Endothelial cell of umbilical vein (primary cell): ENCODE results near the gene GPR82. TPM values are rescaled to one million over a fixed set of nuclear protein-coding genes. Genes with fewer than 3 reads are reported as not detected.

Source experiments
- BruUV-seq: library from RNA; stranded (reverse); fragments of 400-500 nt; replicated peaks from 2 replicates; lab custom pipeline; 2021; lab: Mats Ljungman, UMichigan
- CTCF ChIA-PET: fragments of 300-600, 350-600 bp; sonication (Branson Sonifier 250); formaldehyde crosslinking; loops from one replicate; lab custom pipeline; 2021; ENCODE audit warnings: antibody characterized with exemption, inconsistent platforms; lab: Charles Lee
- POLR2A ChIA-PET: fragments of 300-600, 350-600 bp; sonication (Branson Sonifier 250); formaldehyde crosslinking; loops from one replicate; lab custom pipeline; 2021; ENCODE audit warnings: antibody characterized with exemption, inconsistent platforms; lab: Charles Lee
- DNase-seq: peaks from one replicate; pipeline ENCODE4 v3.0.0-alpha.2; 2011; ENCODE audit warnings: low read depth, low spot score
- FAIRE-seq: peaks from 2 replicates; lab custom pipeline; 2011; peaks lifted over from hg19 to GRCh38; lab: Jason Lieb, UNC
- H2AFZ ChIP-seq: 2 replicates; pipeline ENCODE4 v1.6.0; 2012; ENCODE audit warnings: low read depth, low read length, control low read depth, inconsistent platforms
- H3K27ac ChIP-seq: 2 replicates; pipeline ENCODE4 v1.5.1; 2011; ENCODE audit warnings: low read depth, mild to moderate bottlenecking, control low read depth, low read length, moderate library complexity; ENCODE audit not compliant: insufficient read depth
- H3K27me3 ChIP-seq, 2 experiments: 2 replicates each; pipeline versions ENCODE4 v1.6.0 to v1.6.1; 2011; ENCODE audit warnings: low read length in 2 of 2, mixed read lengths in 1 of 2; ENCODE audit not compliant: control insufficient read depth in 2 of 2, insufficient read depth in 2 of 2
- H3K36me3 ChIP-seq, 2 experiments: 2 replicates in 1 of 2; 3 replicates in 1 of 2; pipeline ENCODE4 v1.5.1; 2011; ENCODE audit warnings: low read length in 2 of 2, mild to moderate bottlenecking in 1 of 2, moderate library complexity in 1 of 2; ENCODE audit not compliant: control insufficient read depth in 2 of 2, insufficient read depth in 2 of 2; ENCODE audit errors: extremely low read depth in 1 of 2
- H3K4me1 ChIP-seq: 3 replicates; pipeline ENCODE4 v1.5.1; 2011; ENCODE audit warnings: mild to moderate bottlenecking, low read length; ENCODE audit not compliant: control insufficient read depth, insufficient read depth; ENCODE audit errors: extremely low read depth
- H3K4me2 ChIP-seq: 2 replicates; pipeline ENCODE4 v1.6.1; 2011; ENCODE audit warnings: low read length, control low read depth, mixed read lengths; ENCODE audit not compliant: insufficient read depth
- H3K4me3 ChIP-seq, 3 experiments: fragments of 200-600 bp in 1 of 3; sonication (generic), shearing (Covaris generic) in 1 of 3; replicated peaks in 1 of 3; 2 replicates each; pipeline ENCODE4 v1.5.1; 2011 to 2016; ENCODE audit warnings: control low read depth in 3 of 3, low read length in 3 of 3, mild to moderate bottlenecking in 2 of 3, inconsistent platforms in 1 of 3, low read depth in 1 of 3, moderate library complexity in 1 of 3; ENCODE audit not compliant: insufficient read depth in 1 of 3
- H3K79me2 ChIP-seq: 2 replicates; pipeline ENCODE4 v1.6.0; 2012; ENCODE audit warnings: low read length, inconsistent platforms; ENCODE audit not compliant: control insufficient read depth, insufficient read depth
- H3K9ac ChIP-seq: replicated peaks from 2 replicates; pipeline ENCODE3; 2011; ENCODE audit warnings: low read length, control low read depth; ENCODE audit not compliant: insufficient read depth; ENCODE audit errors: extremely low read depth
- H3K9me1 ChIP-seq: replicated peaks from 3 replicates; pipeline ENCODE4 v1.6.0; 2011; ENCODE audit warnings: mild to moderate bottlenecking, low read length; ENCODE audit not compliant: control insufficient read depth, insufficient read depth; ENCODE audit errors: extremely low read depth
- H3K9me3 ChIP-seq: replicated peaks from 2 replicates; pipeline ENCODE4 v1.5.1; 2012; ENCODE audit warnings: low read length, inconsistent platforms; ENCODE audit not compliant: control insufficient read depth, insufficient read depth
- H4K20me1 ChIP-seq: replicated peaks from 2 replicates; pipeline ENCODE3; 2011; ENCODE audit warnings: mild to moderate bottlenecking, low read length; ENCODE audit not compliant: control insufficient read depth, insufficient read depth; ENCODE audit errors: extremely low read depth
- EZH2 ChIP-seq: IDR thresholded peaks from 2 replicates; pipeline ENCODE4 v1.6.1; 2012; ENCODE audit warnings: borderline replicate concordance, low read depth, mild to moderate bottlenecking, moderate library complexity, low read length, inconsistent platforms; ENCODE audit not compliant: severe bottlenecking
- FOS ChIP-seq: IDR thresholded peaks from 2 replicates; pipeline ENCODE4 v1.6.1; 2011; ENCODE audit warnings: mild to moderate bottlenecking, low read length, moderate library complexity, borderline replicate concordance; ENCODE audit not compliant: insufficient read depth
- GATA2 ChIP-seq: IDR thresholded peaks from 2 replicates; pipeline ENCODE4 v1.7.0; 2011; ENCODE audit warnings: low read depth, mild to moderate bottlenecking, moderate library complexity, mixed read lengths, low read length; ENCODE audit not compliant: insufficient read length, insufficient read depth
- JUN ChIP-seq: IDR thresholded peaks from 2 replicates; pipeline ENCODE4 v1.6.1; 2011; ENCODE audit warnings: borderline replicate concordance, low read depth; ENCODE audit not compliant: insufficient read length, insufficient read depth
- MAX ChIP-seq: IDR thresholded peaks from 2 replicates; pipeline ENCODE4 v1.6.1; 2011; ENCODE audit not compliant: insufficient read depth, insufficient read length
- MYC ChIP-seq: IDR thresholded peaks from one replicate; pipeline ENCODE4 v1.6.1; 2011; ENCODE audit warnings: mild to moderate bottlenecking, low read depth, low read length
- POLR2A ChIP-seq: IDR thresholded peaks from 2 replicates; pipeline ENCODE4 v1.6.1; 2012; ENCODE audit warnings: low read depth, mild to moderate bottlenecking, control low read depth, low read length
- POLR2AphosphoS5 ChIP-seq: IDR thresholded peaks from 2 replicates; pipeline ENCODE4 v1.6.1; 2012; ENCODE audit warnings: low read depth, mild to moderate bottlenecking, control low read depth, low read length, moderate library complexity; ENCODE audit not compliant: insufficient read depth
- dilution Hi-C: fragments of 300-500 bp; cut with MboI; formaldehyde crosslinking; loops from one replicate; pipeline ENCODE4 v1.15.0; 2019; ENCODE audit warnings: low sequenced_read_pairs; ENCODE audit not compliant: extremely low pct_ligation_motif_present
- intact Hi-C: fragments of 100-400 bp; cut with micrococcal nuclease; formaldehyde crosslinking; loops from one replicate; pipeline ENCODE4 v1.10.0; 2022
- polyA plus RNA-seq, 4 experiments: library from polyadenylated mRNA; depleted of rRNA in 3 of 4; stranded (reverse) in 3 of 4; unstranded in 1 of 4; fragments of >200 nt; gene quantifications; 2 replicates each; pipeline versions ENCODE4 v1.2.1 to v1.2.3, GENCODE V29; 2011 to 2012; ENCODE audit warnings: missing spikeins in 1 of 4
- total RNA-seq: library from RNA; stranded (reverse); gene quantifications from 2 replicates; pipeline ENCODE4 v1.2.3, GENCODE V29; 2021
- TF ChIP-seq, protein P1 (sequence below), 2 donors: IDR thresholded peaks; 1 replicate in 1 of 2; 2 replicates in 1 of 2; pipeline ENCODE4 v1.5.1; 2011; ENCODE audit warnings: low read length in 2 of 2, mild to moderate bottlenecking in 2 of 2, moderate library complexity in 2 of 2, control low read depth in 1 of 2, inconsistent platforms in 1 of 2, low read depth in 1 of 2; ENCODE audit not compliant: insufficient read depth in 1 of 2; ENCODE audit errors: extremely low read depth in 1 of 2

The GPR82 gene
- total and polyA plus RNA-seq, 2 donors (not counting 3 experiments of a cell fraction or from before 2014, with no cell fraction given), result not detected

DNA sequence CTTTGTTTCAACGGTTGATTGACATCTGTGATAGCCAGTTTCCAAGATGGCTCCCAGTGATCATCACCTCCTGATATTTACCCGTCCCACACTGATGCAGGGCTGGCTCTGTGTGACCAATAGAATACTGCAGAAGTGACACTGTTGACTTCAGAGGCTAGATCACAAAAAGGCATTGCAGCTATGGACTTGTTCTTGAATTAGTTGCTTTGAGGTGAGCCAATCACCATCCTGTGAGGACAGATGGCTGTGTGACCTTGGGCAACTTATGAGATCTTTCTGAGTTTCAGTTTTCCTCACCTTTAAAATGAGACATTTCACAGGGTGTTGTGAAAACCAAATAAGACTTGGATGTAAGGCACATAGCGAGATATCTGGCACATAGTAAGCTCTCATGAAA lies 1.8 kb upstream of the GPR82 start:
- no peaks in the 10 kb centered on the region for H3K27me3 ChIP-seq
- POLR2A ChIA-PET, result no interaction called here
- FAIRE-seq, result no peak

More for the DNA sequence above, 1.8 kb upstream of the GPR82 start:
- Histone ChIP-seq H3K27ac (no peak overlapping the region), H3K4me1 (no peaks in the 10 kb centered on the region), H3K4me2 (no peak overlapping the region), H3K9me3 (no peaks in the 10 kb centered on the region), H3K9ac (no peak overlapping the region), H3K79me2 (no peaks in the 10 kb centered on the region), H3K4me3 (no peak overlapping the region), H3K36me3 (no peaks in the 10 kb centered on the region), H4K20me1 (no peaks in the 10 kb centered on the region), H2AFZ (no peak overlapping the region), H3K9me1 (no peaks in the 10 kb centered on the region)
- TF ChIP-seq MAX, result no peak
- no peak for TF ChIP-seq GATA2
- no peak for TF ChIP-seq MYC
- no peak for TF ChIP-seq POLR2AphosphoS5
- TF ChIP-seq EZH2, result no peak
- no peak for TF ChIP-seq FOS
- TF ChIP-seq, protein P1, sequence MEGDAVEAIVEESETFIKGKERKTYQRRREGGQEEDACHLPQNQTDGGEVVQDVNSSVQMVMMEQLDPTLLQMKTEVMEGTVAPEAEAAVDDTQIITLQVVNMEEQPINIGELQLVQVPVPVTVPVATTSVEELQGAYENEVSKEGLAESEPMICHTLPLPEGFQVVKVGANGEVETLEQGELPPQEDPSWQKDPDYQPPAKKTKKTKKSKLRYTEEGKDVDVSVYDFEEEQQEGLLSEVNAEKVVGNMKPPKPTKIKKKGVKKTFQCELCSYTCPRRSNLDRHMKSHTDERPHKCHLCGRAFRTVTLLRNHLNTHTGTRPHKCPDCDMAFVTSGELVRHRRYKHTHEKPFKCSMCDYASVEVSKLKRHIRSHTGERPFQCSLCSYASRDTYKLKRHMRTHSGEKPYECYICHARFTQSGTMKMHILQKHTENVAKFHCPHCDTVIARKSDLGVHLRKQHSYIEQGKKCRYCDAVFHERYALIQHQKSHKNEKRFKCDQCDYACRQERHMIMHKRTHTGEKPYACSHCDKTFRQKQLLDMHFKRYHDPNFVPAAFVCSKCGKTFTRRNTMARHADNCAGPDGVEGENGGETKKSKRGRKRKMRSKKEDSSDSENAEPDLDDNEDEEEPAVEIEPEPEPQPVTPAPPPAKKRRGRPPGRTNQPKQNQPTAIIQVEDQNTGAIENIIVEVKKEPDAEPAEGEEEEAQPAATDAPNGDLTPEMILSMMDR (IDR thresholded peaks at IDR 0.05; ENCODE audit: extremely low read depth in 1 of 2, insufficient read depth in 1 of 2, low read depth in 1 of 2, low read length in 2 of 2), result no peak
- TF ChIP-seq POLR2A, result no peak
- TF ChIP-seq JUN, result no peak
- CTCF ChIA-PET, result no interaction called here
- intact Hi-C loops (no loop called here), dilution Hi-C loops (no loop called here)
- no TSS peak for BruUV-seq
- DNase-seq, result no peak
